Activated CD4-positive, alpha-beta T cell treated with anti-CD3 and anti-CD28 coated beads, Interleukin-2, amount 50 U/mL, for 48 hours (primary cell): ENCODE measurements around the gene CHID1.

ENCODE experiments used
- DNase-seq, 2 experiments: peaks; one replicate each; pipeline ENCODE4 v3.0.0-alpha.2; 2020

The CHID1 gene

GRCh38 chr11:844693-845644 is 65.6 kb downstream of the CHID1 start:
- no peak for DNase-seq

- no peak for DNase-seq
Observed at GRCh38 chr11:843818-844692, 66.6 kb downstream of the CHID1 start.

GRCh38 chr11:843086-843734 is 67.4 kb downstream of the CHID1 start:
- DNase-seq, result no peak

- DNase-seq, result peak; percentile 88 to 91
Observed at GRCh38 chr11:842370-843002, 68.1 kb downstream of the CHID1 start, which contains the start of the genes POLR2L and TSPAN4. Gene POLR2L, minus strand, starts transcription at chr11:842529. Its CDS starts 21 bp downstream, at chr11:842508. Gene TSPAN4, plus strand, starts transcription at chr11:842852. Its CDS starts 7,453 bp downstream, at chr11:850305.

GRCh38 chr11:841981-842369 is 68.6 kb downstream of the CHID1 start:
- DNase-seq, result no peak

GRCh38 chr11:839875-840617 is 70.6 kb downstream of the CHID1 start:
- no peak for DNase-seq

- DNase-seq, result no peak
Observed at GRCh38 chr11:839280-839623, 71.4 kb downstream of the CHID1 start.

- DNase-seq, result no peak
Observed at GRCh38 chr11:838441-839279, 72.0 kb downstream of the CHID1 start.

- no peak for DNase-seq
Observed at GRCh38 chr11:837990-838307, 72.7 kb downstream of the CHID1 start.

- no peak for DNase-seq
Observed at GRCh38 chr11:837189-837989, 73.2 kb downstream of the CHID1 start.

- no peak for DNase-seq
Observed at GRCh38 chr11:836700-837099, 73.9 kb downstream of the CHID1 start.

- DNase-seq, result no peak
Observed at GRCh38 chr11:836274-836673, 74.3 kb downstream of the CHID1 start.

- DNase-seq, result no peak
Observed at GRCh38 chr11:834371-835316, 76.0 kb downstream of the CHID1 start.

- DNase-seq, result no peak
Observed at GRCh38 chr11:833849-834311, 76.7 kb downstream of the CHID1 start.

- peak in 1 of 2 experiments; percentile 44 for DNase-seq
Observed at GRCh38 chr11:833114-833791, 77.4 kb downstream of the CHID1 start.

GRCh38 chr11:832529-833113 is 78.0 kb downstream of the CHID1 start, which contains the start of gene CD151:
Gene CD151, plus strand, starts transcription at chr11:832952. Its CDS starts 3,118 bp downstream, at chr11:836070.
- DNase-seq, result peak in 1 of 2 experiments; percentile 53

- DNase-seq, result no peak
Observed at GRCh38 chr11:831961-832528, 78.6 kb downstream of the CHID1 start.
